HG03571 (cell line): ENCODE data around the gene ITIH4.
A peak's percentile ranks its signal among the peaks of the same experiment; 100 is the strongest.

Experiments
- ATAC-seq: cut with Tn5 transposase; IDR thresholded peaks from one replicate; pipeline ENCODE4 v1.9.1; 2021; ENCODE audit not compliant: unreplicated experiment

The ITIH4 gene

DNA sequence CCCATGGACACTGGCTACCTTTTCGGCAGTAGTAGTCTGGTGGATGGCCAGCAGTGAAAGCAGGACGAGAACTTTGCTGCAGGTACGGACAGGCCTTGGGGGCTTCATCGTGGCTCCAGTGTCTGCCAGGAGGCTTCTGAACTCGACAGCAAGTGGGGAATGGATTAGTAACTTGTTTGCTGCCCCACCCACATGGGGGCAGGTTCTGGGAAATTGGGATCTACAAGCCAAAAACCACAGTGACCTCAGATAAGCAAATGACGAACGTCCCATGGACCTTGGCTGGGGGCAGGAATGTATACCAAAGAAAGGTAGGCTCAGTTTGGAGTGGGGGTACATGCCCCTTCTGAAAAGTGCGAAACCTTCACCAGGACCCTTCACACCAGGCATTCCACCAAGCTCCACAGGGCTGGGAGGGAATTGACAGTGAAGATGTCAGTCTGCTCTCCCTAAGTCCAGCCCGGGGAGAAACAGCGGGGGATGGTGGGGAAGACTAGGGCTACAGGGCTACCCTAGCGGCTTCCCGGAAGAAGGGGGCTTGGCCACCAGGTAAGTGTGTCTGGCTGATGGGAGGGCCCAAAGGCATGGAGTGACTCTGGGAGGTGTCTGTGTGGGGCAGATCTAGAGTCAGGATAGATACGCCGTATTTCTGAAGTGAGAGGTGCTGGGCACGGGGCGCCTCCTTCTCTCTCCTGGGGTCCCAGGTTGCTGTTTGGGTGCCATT lies at the start of gene ITIH4:
TSS of gene ITIH4 (minus strand) at position 138 of the 724 bp plus-strand sequence. CDS start at position 108, 30 bp downstream.
- ATAC-seq, result no peak

DNA sequence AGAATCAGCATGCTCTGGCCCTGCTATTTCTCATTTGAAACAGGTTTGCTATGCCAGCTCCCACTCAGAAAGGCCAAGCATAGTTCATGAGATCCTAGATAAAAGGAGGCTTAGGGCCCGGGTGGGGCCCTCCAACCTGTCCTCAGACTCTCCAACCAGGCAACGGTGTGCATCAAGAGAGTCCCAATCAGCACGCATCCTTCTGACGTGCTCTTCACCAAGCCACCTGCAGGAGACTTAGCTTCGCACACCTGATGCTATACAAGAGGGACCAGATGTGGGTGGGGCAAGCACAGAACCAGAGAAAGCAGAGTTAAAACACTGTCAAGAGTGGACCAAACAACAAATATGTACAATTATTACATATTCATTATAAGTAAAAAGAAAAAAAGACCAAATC lies 49.6 kb upstream of the ITIH4 start:
- no peak for ATAC-seq

DNA sequence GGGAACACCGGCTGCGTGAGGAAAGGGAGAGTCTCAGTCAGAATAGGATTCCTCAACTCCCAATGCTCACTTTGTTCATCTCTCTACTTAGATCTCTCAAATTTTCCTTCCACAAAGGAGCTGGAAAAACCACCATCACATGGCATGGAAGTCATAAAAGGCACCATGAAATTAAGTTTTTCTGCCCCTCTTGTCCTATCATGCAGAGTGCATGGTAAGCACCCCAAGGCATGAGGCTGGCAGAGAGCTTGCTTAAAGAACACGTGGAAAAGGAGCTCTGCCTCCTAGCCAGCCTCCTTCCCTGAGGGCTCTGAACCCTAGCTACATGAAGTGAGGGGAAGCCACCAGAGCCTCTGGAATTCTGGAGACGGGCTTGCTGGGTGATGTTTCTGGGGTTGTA lies 49.1 kb upstream of the ITIH4 start:
- ATAC-seq, result no peak

DNA sequence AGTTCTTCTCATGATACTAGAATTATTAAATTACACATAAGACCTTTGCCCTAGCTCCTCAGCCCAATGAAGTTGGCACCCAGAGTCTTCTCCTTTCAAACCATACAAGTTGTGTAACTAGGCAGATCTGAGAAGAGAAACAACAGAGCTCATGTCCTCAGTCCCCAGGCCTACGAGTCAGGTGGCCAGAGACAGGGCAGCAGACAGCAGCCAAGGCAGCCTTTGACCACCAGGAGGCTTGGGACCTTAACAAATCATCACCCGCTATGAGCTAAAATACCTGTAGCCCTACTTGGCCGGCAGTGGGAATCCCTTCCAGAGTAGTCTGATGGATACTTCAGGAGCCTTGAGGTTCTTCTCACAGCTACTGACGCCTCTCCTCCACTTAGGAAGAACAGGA lies 48.6 kb upstream of the ITIH4 start:
- no peak for ATAC-seq

DNA sequence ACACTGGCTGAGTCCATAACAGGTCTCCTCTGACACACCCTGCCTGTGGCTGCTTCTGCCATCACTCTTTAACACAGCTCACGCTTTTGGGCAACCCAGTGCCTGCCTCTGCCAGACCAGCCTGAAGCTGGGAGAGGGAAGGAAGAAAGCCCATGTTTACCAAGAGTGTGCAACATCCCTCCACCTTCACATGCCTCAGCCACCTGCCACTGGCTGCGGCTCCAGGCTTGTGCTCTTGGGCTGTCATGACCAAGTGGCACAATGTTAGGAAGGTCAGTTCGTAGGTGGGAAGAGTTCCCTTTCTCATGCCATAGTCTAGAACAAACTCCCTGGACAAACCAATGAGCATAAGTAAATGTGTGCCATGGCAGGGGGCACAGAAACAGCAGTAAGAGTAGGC lies 46.6 kb upstream of the ITIH4 start:
- no peak for ATAC-seq

DNA sequence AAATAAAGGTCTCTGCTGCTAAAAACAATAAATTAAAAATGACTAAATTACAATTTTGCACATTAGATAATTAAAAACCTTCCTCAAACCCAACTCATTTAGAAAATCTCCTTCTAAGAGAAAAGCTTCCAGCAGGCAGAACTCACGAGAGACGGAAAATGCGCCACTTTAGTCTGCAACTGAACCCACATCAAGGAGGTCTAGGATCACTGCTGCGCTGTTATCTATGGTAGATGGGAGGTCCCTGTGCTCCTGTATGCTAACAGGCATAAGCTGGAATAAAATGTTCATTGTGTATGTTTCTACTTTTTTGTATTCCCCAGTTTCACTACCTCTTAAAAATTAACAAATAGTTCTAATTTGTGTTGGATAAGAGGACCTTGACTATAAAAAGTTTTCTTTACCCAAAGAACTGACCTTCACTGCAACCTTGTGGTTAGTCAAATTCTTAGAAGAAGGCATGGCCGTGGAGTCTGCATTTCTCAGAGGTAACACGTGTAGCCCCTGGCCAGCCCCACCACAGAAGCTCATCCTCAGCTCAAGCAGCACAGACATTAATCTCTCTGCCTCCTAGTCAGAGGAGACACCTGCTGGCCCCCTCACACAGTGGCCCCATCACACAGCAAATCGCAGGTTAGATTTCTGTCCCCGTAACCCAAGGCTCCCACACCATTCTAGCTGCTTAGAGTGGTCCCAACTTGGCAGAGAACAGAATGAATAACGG lies 44.6 kb upstream of the ITIH4 start:
- ATAC-seq, result no peak

DNA sequence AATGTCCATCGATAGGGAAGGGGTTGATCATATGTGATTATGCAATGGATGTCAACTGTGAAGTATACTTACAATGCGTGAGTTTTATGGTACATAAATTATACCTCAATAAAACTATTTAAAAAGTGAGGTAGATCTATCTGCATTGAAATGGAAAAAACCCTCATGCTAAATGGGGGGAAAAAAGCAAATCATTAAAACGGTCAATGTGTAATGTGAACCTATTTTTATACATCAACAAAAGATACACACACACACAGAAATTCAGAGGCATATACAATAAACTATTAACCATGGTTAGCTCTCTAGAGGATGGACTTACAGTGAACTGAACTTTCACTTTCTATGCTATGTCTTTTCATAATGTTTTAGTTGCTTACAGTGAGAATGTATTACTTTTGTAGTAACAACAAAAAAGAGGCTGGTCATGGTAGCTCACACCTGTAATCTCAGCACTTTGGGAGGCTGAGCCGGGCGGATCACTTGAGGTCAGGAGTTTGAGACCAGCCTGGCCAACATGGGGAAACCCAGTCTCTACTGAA lies 43.8 kb upstream of the ITIH4 start:
- peak; percentile 58 for ATAC-seq

DNA sequence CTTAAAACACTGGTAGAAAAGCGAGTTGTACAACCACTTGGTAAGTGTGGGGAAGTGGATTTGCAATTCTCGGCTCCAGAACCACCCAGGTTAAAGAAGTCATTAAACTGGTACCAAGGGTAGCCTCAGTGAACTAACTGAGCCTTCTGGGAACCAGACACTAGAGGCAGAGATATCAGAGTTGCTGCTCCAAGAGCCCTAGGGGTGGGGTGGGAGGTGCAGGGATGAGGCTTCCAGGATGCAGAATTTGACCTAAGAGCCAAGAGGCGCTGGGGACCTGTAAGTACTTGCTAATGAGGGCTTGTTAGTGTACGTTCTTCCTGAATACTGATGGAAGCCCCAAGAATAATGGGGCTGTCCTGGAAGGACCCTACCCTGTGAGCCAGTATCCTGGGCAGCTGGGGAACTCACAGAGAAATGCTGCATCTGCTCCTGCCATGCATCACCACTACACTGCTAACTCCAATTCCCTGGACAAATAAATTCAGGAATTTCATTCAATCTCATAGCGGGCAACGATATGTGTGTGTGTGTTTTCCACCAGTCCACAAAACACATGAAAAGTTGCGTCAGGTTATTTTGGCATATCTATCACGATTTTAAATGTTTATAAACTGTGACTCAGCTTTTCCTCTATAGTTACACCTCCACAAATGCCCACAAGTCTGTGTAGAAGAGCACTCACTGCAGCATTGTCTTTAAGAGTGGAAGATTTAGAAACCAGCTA lies 43.1 kb upstream of the ITIH4 start:
- ATAC-seq, result no peak

DNA sequence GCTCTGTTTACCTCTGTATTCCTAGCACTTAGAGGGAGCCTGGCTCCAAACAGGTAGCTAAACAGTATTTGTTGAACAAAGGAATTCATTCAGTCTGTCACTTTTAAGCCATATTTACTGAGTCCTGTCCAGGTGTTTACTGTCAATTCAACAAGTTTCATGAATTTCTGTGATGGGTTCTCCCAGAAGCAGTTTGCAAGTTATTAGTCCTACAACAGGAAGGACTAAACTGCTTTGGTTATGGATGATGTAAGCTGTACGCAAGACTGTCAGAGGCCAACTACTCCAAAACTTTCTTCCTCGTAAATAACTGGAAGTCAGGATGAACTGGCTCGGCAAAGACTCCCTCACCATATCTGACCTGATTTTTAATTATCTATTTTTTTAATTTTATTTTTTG lies 41.8 kb upstream of the ITIH4 start:
- no peak for ATAC-seq

DNA sequence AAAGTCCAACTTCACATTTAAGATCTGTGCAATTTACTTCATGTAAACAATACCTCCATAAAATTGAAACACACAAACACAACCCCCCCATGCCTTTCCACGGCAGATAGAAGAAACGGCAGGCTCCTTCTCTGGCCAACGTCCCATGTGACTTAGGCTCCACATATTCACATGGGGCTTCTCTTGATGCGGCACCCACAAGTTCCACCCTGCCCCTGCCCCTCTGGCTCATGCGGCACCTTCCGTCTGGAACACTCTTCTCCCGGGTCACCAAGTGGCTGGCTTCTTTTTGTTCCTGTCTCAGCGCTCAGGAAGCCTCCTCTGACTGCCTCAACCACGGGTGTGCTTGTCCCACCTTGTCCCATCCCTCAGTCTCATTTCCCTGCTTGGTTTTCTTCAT lies 41.3 kb upstream of the ITIH4 start:
- ATAC-seq, result no peak

DNA sequence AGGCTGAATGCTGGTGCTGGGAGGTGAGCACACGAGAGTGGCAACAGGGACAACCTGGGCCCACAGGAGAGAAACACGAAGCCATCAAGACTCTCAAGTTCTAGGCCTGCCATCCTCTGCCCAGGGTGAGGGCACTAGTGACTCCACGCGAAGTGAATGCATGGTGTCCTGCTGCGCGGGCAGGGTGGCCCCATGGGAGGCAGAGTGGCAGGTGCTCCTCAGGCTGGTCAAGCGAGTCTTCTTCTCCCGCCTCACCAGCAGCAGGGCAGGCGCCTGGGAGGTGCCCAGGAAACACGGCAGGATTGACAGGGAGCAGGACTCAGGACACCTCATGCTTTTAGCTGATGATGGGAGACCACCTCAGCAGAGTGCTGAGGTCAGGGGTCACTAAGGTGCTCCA lies 40.0 kb upstream of the ITIH4 start:
- ATAC-seq, result no peak

DNA sequence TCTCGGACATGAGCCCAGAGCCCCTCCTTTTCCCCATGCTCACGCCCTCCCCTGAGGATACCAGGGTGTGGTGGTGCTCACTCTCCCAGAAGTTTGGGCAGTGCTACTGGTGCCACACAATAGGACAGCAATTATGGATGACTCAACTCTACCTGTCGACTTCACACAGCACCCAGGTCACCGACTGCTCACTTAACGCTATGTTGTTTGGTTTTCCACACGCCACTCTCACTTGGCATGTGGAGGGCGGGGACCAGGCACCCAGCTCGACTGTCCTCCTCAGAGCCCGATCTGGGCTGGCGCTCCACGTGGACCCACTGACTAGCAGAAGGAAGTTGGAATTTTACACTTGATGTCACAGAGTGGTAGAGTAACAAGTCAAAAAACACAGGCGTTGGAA lies 36.0 kb upstream of the ITIH4 start:
- ATAC-seq, result no peak

DNA sequence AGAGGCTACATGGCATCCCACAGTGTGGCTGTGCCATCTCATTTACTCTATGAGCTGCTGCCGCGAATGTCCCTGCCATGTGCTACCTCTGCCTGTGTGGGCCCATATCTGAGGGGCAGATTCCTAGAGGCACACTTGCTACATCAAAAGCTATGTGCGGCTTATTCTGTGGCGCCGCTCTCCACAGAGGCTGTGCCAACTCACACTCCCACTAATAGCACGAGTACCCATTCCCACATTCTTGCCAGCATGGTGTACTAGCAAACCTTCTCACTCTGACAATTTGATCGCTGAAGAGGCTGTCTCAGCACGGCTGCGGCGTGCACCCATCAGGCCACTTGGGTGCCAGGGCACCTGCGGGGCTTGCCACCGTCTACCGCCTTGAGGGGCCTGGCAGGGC lies 35.5 kb upstream of the ITIH4 start:
- ATAC-seq, result no peak

DNA sequence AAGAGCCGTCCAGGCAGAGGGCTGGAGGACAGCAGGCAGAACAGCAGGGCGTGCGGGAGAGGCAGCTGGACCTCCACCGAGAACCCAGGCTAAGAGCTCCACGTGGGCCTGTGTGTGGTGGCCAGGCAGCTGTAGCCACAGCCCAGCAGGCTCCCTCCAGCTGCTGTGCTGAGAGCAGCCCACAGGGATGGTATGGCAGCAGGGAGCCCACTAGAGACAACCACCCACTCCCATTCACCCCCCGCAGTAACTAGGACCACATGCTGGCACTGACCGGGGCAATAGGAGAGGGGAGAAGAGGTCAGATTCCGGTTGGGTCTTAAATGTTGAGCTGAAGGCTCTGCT lies 29.9 kb upstream of the ITIH4 start:
- ATAC-seq, result no peak

DNA sequence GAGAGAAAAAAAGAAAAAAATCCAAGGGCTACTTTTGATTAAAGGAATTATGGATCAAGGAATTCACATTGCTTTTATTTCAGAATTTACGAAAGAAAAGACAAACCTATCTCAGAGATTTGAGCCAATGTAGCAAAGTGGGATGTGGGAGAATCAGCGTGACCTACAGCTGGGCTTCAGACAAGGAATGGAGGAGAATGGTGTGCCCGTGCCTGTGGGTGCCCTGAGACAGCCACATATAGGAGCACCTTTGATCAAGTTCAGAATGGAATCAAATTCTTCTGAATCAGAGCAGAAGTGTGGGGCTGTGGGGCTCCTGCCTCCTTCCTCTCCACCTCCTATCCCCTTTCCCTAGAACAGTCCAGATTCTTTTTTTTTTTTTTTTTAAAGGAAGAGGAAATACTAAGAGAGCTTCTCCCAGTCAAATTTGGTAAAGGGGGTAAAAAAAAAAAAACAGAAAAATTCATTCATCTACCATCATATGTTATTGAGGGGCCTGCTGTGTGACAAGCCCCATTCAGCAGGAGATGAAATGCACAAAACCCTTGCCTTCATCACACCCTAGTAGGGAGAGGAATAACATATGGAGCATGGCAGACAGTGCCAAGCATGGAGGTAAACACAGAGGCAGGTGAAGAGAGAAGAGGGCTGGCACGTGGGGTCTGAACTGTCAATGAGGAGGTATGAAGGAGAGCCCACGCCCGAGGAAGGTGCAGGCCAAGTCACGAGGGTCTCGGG lies 29.4 kb upstream of the ITIH4 start:
- no peak for ATAC-seq

DNA sequence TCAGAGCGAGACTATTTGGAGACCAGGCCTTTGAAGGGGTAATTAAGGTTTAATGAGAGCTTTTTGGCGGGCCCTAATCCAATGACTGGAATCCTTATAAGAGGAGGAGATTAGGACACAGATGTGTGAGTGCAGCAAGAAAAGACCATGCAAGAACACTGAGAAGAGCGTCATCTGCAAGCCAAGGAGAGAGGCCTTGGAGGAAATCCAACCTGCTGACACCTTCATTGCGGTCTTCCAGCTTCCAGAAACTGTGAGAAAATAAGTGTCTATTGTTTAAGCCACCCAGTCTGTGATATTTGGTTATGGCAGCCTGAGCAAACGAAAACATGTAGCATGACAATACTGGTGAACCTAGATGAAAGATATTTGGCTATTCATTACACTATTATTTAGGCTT lies 27.4 kb upstream of the ITIH4 start:
- ATAC-seq, result no peak

DNA sequence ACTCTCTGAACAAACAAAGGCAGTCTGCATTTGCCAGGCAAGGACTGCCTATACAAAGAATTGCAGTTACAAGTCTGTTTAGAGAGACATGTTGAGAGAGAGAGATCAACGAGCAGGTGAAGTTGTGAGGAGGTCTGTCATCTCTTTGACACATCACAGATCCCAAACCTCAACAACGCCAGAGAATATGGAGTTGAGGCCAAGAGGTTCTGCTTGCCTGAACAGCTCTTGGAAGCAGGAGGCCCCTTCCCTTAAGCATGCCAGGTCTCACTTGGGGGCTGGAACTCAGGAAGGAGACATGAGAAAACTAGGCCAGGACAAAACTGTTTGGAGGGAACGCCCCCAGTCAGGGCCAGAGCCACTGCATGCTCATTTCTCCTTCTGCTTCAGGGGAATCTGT lies 26.7 kb upstream of the ITIH4 start:
- no peak for ATAC-seq

DNA sequence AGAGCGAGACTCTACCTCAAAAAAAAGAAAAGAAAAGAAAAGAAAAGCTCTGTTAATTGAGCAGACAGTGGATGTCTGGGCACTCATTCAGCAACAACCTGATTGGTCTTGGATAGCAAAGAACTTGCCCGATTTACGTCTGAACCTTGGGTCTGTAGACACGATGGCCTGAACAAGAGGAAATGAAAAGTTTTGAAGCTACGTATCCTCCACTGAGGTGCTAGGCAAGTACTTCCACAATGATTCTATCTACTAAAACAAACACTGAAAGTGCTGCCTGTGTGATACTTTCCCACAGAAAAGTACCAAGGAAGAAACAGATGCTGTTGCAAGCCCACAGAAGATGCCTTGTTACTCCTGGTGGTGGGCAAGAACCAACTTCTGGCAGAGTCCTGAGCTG lies 26.2 kb upstream of the ITIH4 start:
- peak; percentile 44 for ATAC-seq

DNA sequence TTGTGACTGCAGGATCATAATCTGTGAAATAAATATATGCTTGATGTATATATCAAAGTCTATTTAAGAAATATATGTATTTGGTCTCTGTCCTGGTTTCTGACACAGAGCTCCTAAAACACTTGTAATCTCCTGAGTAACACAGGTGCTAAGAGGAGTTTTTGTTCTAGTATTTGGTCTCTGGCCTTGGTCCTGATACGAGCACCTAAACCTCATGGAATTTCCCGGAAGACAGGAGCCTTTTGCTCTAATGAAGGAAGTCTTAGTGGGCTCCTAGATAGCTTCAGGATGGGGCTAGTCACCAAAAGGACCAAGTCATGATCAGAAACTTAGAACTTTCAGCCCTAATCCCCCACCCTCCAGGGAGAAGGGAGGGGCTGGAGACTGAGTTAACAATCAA lies 23.5 kb upstream of the ITIH4 start:
- ATAC-seq, result no peak

DNA sequence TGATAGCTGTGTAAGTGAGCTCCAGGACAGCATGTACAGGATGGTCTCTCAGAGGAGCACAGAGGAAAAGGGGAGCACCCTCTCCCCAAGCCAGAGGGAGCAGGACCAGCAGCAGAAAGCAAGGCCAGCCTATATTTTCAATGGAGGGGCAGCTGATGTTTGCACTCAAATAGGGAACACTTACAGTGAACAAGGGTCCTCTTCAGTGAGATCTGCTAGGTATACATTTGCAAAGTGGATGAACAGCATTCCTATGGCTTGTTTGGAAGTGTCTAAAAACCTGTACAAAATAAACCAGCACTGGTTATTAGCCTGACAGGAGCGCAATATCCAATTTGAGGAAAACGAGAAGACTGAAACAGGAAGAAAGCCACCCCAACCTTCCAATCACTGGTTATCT lies 21.9 kb upstream of the ITIH4 start:
- ATAC-seq, result no peak

DNA sequence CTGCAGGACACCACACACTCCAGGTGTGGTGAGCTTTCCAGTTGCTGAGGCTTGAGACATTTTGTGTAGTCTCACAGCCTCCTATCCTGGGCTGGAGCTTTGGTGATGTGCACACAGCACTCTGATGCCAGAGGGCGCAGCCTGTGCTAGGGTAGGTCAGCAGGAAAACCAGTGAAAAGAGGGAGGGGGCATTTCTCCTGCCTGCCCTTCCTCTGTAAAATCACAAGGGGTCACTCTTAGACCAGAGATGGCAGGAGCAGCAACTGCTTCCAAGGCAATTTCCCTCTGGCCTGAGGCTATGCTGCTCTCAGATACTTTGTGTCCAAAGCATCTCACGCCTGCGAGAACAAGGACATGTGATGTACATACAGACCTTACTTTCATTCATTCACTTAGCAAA lies 20.9 kb upstream of the ITIH4 start:
- no peak for ATAC-seq
